ENCODE data around the gene SFT2D3.
"Not testable (repeated sequence)": the region's sequence is repeated elsewhere in the genome, so short reads cannot be mapped to it uniquely, and the experiment has no call there.

SFT2D3 gene

GRCh38 chr2:127740665-127741288 is 39.5 kb downstream of the SFT2D3 start:
- no peak for DNase-seq (ENCODE audit: low read depth in 2 of 3, low spot score in 2 of 3)

GRCh38 chr2:127743477-127744026 is 42.3 kb downstream of the SFT2D3 start:
- DNase-seq (ENCODE audit: low read depth in 2 of 3, low spot score in 2 of 3), result no peak

GRCh38 chr2:127747621-127748020 is 46.3 kb downstream of the SFT2D3 start:
- DNase-seq (ENCODE audit: low read depth in 2 of 3, low spot score in 2 of 3), result no peak

GRCh38 chr2:127749537-127749936 is 48.2 kb downstream of the SFT2D3 start:
- DNase-seq (ENCODE audit: low read depth in 2 of 3, low spot score in 2 of 3), result not testable (repeated sequence)

GRCh38 chr2:127753374-127753773 is 52.1 kb downstream of the SFT2D3 start:
- no peak for DNase-seq (ENCODE audit: low read depth in 2 of 3, low spot score in 2 of 3)

GRCh38 chr2:127754186-127754585 is 52.9 kb downstream of the SFT2D3 start:
- no peak for DNase-seq (ENCODE audit: low read depth in 2 of 3, low spot score in 2 of 3)

Measured in activated CD8-positive, alpha-beta memory T cell treated with anti-CD3 and anti-CD28 coated beads for 48 hours (primary cell).